Measurements from ENCODE around the gene SEC31A.

Gene SEC31A

DNA sequence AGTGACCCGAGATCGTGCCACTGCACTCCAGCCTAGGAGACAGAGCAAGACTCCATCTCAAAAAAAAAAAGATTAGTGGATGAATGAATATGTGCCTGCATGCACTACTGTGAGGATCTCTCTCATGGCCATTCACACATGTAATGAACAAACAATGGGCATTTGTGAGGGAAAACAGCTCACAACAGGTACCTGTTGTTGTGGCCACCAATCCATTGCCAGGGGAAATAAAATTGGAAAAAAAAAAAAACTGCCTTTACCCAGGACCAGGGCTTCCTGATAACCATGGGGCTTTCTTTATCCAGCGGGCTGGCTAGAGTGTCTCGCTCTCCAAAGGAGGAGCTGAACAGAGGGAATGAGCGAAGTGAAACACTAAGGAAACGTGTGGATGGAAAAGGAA is 99.8 kb downstream of the SEC31A start:
- H4K20me1 ChIP-seq (ENCODE audit: insufficient read depth), result no peaks in the 10 kb centered on the region
- no peaks in the 10 kb centered on the region for H3K27me3 ChIP-seq (ENCODE audit: insufficient read depth, low read depth)
- H3K4me3 ChIP-seq (IDR thresholded peaks at IDR 0.05; ENCODE audit: insufficient read depth, low read depth, low read length), result no peak overlapping the region
- no peaks in the 10 kb centered on the region for H3K36me3 ChIP-seq (ENCODE audit: insufficient read depth)
- peaks cover 17% of the 10 kb centered on the region for H3K4me1 ChIP-seq (ENCODE audit: low read depth, poor library complexity, severe bottlenecking)
- no peak overlapping the region for H3K4me2 ChIP-seq
- H3K79me2 ChIP-seq (ENCODE audit: insufficient read depth, low read depth), result peaks cover 16% of the 10 kb centered on the region; the same call in 1 of the 2 replicates
- no peak overlapping the region for H3K9ac ChIP-seq
- no peak overlapping the region for H3K27ac ChIP-seq
- TF ChIP-seq, protein P1, sequence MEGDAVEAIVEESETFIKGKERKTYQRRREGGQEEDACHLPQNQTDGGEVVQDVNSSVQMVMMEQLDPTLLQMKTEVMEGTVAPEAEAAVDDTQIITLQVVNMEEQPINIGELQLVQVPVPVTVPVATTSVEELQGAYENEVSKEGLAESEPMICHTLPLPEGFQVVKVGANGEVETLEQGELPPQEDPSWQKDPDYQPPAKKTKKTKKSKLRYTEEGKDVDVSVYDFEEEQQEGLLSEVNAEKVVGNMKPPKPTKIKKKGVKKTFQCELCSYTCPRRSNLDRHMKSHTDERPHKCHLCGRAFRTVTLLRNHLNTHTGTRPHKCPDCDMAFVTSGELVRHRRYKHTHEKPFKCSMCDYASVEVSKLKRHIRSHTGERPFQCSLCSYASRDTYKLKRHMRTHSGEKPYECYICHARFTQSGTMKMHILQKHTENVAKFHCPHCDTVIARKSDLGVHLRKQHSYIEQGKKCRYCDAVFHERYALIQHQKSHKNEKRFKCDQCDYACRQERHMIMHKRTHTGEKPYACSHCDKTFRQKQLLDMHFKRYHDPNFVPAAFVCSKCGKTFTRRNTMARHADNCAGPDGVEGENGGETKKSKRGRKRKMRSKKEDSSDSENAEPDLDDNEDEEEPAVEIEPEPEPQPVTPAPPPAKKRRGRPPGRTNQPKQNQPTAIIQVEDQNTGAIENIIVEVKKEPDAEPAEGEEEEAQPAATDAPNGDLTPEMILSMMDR (conservative IDR thresholded peaks at IDR 0.05; ENCODE audit: low read depth, low read length), result no peak
- no peak overlapping the region for H2AFZ ChIP-seq (ENCODE audit: low read depth)

DNA sequence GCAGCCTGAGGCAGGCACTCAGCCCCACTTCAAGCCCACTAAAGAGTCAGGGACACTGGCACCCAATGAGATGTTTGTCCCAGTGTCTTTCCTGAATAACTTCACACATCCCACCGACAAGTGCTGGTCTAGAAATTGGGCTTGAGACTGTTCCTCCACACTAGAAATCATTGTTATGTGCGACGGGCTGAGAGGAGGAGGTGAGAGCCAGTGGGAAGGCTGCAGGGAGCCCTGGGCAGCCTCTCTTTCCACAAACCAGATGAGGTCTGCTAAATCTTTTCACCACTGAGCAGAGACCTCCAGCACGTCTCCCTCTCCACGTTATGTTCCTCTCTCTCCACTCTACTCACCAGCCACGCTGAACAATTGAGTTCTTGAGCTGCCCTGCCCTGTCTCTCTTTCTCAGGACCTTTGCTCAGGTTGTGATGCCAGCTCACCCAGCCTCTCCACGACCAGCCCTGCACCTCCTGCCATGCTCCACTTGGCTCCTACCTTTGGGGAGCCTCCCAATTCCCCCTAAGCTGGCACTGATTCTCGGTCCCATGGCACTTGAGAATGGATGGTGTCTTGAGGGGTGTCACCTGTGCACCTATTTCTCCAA is 100.8 kb downstream of the SEC31A start:
- H3K79me2 ChIP-seq (ENCODE audit: insufficient read depth, low read depth), result peaks cover 16% of the 10 kb centered on the region; the same call in 1 of the 2 replicates
- TF ChIP-seq, protein P1 (conservative IDR thresholded peaks at IDR 0.05; ENCODE audit: low read depth, low read length), result no peak

DNA sequence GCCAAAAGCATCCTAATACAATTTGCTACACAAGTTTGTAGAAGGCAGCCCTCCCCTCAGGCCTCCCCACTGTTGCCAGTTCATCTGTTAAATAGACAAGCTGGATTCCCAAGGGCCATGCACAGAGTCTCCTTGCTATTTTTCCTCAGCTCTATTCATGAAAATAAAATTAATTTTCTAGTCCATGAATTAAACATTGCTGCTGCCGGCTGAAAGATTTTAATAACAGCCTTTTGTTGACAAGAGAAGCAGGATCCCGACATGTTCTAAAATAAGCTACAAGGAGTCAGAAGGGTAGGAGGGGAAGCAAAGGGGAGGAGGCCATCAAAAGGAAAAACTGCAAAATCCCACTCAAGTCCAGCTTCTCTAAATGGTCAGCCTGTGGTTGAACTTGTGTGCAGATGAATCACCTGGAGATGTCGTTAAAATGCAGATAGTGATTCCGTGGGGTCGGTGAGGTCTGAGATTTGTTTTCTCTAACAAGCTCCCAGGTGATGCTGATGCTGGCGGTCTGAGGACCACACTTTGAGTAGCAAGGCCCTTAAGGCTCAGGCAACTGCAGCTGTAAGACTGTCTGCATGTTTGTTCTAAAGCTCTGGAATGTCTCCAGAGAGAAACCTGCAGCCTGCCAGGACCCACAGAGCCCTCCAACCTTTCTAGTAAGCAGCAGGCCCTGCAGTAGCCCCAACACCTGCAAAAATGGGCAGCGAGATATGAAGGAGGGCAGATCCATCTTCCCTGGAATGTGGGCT is 101.8 kb downstream of the SEC31A start:
- H2AFZ ChIP-seq (ENCODE audit: low read depth), result no peak overlapping the region
- H3K4me3 ChIP-seq (IDR thresholded peaks at IDR 0.05; ENCODE audit: insufficient read depth, low read depth, low read length), result no peak overlapping the region
- no peak overlapping the region for H3K9ac ChIP-seq
- no peak overlapping the region for H3K27ac ChIP-seq
- no peaks in the 10 kb centered on the region for H3K27me3 ChIP-seq (ENCODE audit: insufficient read depth, low read depth)
- H3K4me2 ChIP-seq, result no peak overlapping the region
- H3K79me2 ChIP-seq (ENCODE audit: insufficient read depth, low read depth), result peaks cover 24% of the 10 kb centered on the region; the same call in 1 of the 2 replicates
- H3K36me3 ChIP-seq (ENCODE audit: insufficient read depth), result no peaks in the 10 kb centered on the region
- H3K4me1 ChIP-seq (ENCODE audit: low read depth, poor library complexity, severe bottlenecking), result peaks cover 37% of the 10 kb centered on the region
- TF ChIP-seq, protein P1 (conservative IDR thresholded peaks at IDR 0.05; ENCODE audit: low read depth, low read length), result no peak
- no peaks in the 10 kb centered on the region for H4K20me1 ChIP-seq (ENCODE audit: insufficient read depth)

More for the DNA sequence above, 100.8 kb downstream of the SEC31A start:
- H3K36me3 ChIP-seq (ENCODE audit: insufficient read depth), result no peaks in the 10 kb centered on the region
- no peak overlapping the region for H3K27ac ChIP-seq
- H3K27me3 ChIP-seq (ENCODE audit: insufficient read depth, low read depth), result no peaks in the 10 kb centered on the region
- no peak overlapping the region for H3K9ac ChIP-seq
- no peaks in the 10 kb centered on the region for H4K20me1 ChIP-seq (ENCODE audit: insufficient read depth)
- no peak overlapping the region for H2AFZ ChIP-seq (ENCODE audit: low read depth)
- peaks cover 28% of the 10 kb centered on the region for H3K4me1 ChIP-seq (ENCODE audit: low read depth, poor library complexity, severe bottlenecking)
- no peak overlapping the region for H3K4me2 ChIP-seq
- H3K4me3 ChIP-seq (IDR thresholded peaks at IDR 0.05; ENCODE audit: insufficient read depth, low read depth, low read length), result no peak overlapping the region

DNA sequence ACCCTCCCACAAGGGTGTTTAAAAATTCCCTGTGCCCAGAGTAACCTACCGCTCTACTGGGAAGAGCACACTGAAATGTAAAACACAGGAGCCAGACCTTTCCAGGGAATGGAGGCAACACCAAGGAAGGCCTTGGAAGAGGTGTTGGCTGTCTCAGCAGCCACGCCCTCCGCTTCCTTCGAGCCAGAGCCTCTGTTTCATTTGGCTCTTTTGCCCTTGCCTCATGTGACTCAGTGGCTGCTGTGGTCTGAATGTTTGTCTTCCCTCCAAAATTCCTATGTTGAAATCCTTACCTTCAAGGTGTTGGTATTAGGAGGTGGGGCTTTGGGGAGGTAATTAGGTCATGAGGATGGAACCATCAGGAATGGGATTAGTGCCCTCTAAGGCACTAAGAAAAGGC is 103.6 kb downstream of the SEC31A start:
- H3K27me3 ChIP-seq (ENCODE audit: insufficient read depth, low read depth), result no peaks in the 10 kb centered on the region
- no peaks in the 10 kb centered on the region for H4K20me1 ChIP-seq (ENCODE audit: insufficient read depth)
- TF ChIP-seq, protein P1 (conservative IDR thresholded peaks at IDR 0.05; ENCODE audit: low read depth, low read length), result no peak
- no peak overlapping the region for H3K4me3 ChIP-seq (IDR thresholded peaks at IDR 0.05; ENCODE audit: insufficient read depth, low read depth, low read length)
- H3K79me2 ChIP-seq (ENCODE audit: insufficient read depth, low read depth), result peaks cover 41% of the 10 kb centered on the region; the same call in 1 of the 2 replicates
- H3K27ac ChIP-seq, result no peak overlapping the region
- no peaks in the 10 kb centered on the region for H3K36me3 ChIP-seq (ENCODE audit: insufficient read depth)
- no peak overlapping the region for H3K9ac ChIP-seq
- peaks cover 56% of the 10 kb centered on the region for H3K4me1 ChIP-seq (ENCODE audit: low read depth, poor library complexity, severe bottlenecking)
- H3K4me2 ChIP-seq, result no peak overlapping the region; the same call in 1 of the 2 replicates
- no peak overlapping the region for H2AFZ ChIP-seq (ENCODE audit: low read depth)

Data from KMS-11 (cell line).